Kidney epithelial cell (primary cell): ENCODE measurements around the gene LACTB. TPM values are rescaled to one million over a fixed set of nuclear protein-coding genes. Genes with fewer than 3 reads are reported as not detected.

Source experiments
- DNase-seq: peaks from one replicate; pipeline ENCODE4 v3.0.0-alpha.2; 2010; ENCODE audit warnings: low read depth
- H3K27me3 ChIP-seq: 2 replicates; pipeline ENCODE4 v1.6.0; 2011; ENCODE audit warnings: low read length; ENCODE audit not compliant: control insufficient read depth, insufficient read depth
- H3K36me3 ChIP-seq: 2 replicates; pipeline ENCODE4 v1.5.1; 2011; ENCODE audit warnings: low read length; ENCODE audit not compliant: control insufficient read depth, insufficient read depth
- H3K4me3 ChIP-seq: 2 replicates; pipeline ENCODE4 v1.5.1; 2011; ENCODE audit warnings: low read depth, mild to moderate bottlenecking, control low read depth, low read length
- total RNA-seq: library from RNA; depleted of rRNA; stranded (reverse); fragments of >200 nt; gene quantifications from 2 replicates; pipeline ENCODE4 v1.2.3, GENCODE V29; 2015
- TF ChIP-seq, protein P1 (sequence below): IDR thresholded peaks from 2 replicates; pipeline ENCODE4 v1.5.1; 2011; ENCODE audit warnings: mild to moderate bottlenecking, moderate library complexity, low read length, control low read depth, inconsistent platforms; ENCODE audit not compliant: insufficient read depth, poor library complexity, severe bottlenecking

Gene LACTB
- total RNA-seq, 1 donor from 2014 or later, result 11.6 TPM

DNA sequence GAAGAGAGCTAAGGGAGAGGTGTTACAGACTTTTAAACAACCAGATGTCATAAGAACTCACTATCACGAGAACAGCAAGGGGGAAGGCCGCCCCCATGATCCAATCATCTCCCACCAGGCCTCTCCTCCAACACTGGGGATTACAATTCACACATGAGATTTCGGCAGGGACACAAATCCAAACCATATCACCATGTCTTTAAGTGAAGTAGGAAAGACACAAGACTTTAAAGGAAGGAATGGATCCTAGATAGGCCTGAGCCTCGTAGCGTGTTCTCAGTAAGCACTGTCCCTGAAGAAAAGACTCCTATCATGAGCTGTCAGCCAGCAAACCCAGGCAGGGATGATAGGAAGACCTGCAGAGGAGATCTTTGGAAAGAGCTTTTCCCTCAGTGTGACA is 50.7 kb downstream of the LACTB start:
- TF ChIP-seq, protein P1, sequence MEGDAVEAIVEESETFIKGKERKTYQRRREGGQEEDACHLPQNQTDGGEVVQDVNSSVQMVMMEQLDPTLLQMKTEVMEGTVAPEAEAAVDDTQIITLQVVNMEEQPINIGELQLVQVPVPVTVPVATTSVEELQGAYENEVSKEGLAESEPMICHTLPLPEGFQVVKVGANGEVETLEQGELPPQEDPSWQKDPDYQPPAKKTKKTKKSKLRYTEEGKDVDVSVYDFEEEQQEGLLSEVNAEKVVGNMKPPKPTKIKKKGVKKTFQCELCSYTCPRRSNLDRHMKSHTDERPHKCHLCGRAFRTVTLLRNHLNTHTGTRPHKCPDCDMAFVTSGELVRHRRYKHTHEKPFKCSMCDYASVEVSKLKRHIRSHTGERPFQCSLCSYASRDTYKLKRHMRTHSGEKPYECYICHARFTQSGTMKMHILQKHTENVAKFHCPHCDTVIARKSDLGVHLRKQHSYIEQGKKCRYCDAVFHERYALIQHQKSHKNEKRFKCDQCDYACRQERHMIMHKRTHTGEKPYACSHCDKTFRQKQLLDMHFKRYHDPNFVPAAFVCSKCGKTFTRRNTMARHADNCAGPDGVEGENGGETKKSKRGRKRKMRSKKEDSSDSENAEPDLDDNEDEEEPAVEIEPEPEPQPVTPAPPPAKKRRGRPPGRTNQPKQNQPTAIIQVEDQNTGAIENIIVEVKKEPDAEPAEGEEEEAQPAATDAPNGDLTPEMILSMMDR, result no peak
- Histone ChIP-seq H3K4me3 (no peak overlapping the region), H3K27me3 (no peaks in the 10 kb centered on the region), H3K36me3 (no peaks in the 10 kb centered on the region)
- no peak for DNase-seq

DNA sequence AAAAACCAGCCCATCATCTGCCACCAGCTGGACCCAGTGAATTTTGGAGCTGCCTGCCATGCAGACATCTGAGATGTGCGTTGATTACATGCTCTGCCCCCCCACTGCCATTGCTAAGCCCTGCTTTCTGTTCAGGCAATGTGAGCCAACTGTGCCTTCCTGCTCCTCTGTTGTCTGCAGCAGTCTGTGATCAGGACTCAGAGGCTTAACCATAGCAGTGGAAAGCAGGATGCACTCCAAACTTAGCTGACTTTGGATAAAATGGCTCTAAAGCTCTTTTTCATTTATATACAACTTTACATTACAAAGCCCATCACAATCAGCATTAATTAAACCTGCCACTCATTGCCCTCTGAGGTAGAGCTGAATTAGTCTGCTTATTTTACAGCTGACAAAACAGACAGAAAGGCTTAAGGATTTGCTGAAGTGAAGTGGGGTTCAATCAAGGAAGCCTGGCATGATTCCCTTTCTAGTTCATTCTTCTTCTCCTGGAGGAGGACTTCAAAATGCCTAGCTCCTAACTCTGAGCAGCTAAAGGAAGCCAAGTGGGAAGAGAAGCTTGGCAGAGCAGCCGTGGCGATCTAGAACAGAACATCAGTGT is 51.3 kb downstream of the LACTB start:
- H3K4me3 ChIP-seq, result no peak overlapping the region
- no peaks in the 10 kb centered on the region for H3K36me3 ChIP-seq
- no peak for DNase-seq
- TF ChIP-seq, protein P1, result no peak
- no peaks in the 10 kb centered on the region for H3K27me3 ChIP-seq

DNA sequence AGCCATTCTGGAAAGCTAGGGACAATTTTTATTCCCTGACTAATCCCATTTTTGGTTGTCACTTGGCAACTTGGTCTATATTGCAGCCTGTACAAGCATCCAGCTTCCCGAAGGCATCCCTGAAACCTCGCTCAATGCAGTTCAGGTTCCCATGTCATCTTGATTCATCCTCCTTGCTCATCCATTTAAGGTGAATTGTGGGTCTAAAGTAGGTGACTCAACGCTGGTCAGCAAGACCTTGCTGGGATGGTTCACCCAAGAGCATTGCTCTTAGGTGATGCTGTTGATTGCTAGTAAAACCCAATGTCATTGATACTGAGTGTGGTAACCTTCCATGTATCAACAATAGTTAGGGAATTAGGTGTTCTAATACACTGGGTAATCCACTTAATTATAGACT is 54.6 kb downstream of the LACTB start:
- Histone ChIP-seq H3K36me3 (no peaks in the 10 kb centered on the region), H3K27me3 (no peaks in the 10 kb centered on the region), H3K4me3 (no peak overlapping the region)
- TF ChIP-seq, protein P1, result no peak
- DNase-seq, result no peak

DNA sequence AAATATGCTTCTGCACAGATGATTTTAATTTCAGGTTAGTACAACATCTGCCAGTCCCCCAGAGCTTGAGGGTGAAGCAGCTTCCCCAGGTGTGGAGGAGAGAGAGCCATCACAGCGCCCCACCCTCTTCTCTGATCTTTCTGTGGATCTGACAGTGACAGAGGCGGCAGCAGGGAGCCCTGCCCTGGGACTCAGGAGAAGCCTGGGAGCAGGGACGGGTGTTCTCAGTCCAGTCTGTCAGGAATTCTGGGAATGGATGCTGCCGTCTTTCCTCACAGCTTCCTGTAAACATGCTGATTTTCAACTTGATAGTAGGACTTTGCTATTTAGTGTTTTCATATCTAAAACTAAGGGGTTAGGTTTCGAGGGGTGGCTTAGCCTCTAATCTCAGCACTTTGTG is 56.4 kb downstream of the LACTB start:
- Histone ChIP-seq H3K36me3 (no peaks in the 10 kb centered on the region), H3K27me3 (no peaks in the 10 kb centered on the region), H3K4me3 (no peak overlapping the region)
- TF ChIP-seq, protein P1, result no peak
- no peak for DNase-seq

DNA sequence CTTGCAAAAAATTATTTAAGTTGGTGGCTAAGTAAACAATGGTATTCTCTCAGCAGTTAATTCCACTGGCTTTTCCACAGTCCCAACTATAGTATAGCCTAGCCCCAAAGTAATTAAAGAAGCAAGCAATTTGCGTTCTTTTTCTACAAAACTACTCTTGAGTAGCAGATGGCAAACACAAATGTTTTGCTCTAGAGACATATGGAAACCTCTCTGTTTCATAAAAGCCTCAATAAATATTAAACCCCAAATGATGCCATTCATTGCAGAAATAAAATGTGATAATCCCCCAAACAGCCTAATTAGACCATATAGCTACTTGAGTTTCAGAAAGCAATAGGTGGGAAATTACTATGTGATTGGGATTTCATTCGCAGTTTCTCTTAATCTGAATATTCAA is 59.1 kb downstream of the LACTB start:
- TF ChIP-seq, protein P1, result no peak
- Histone ChIP-seq H3K36me3 (no peaks in the 10 kb centered on the region), H3K4me3 (no peak overlapping the region), H3K27me3 (no peaks in the 10 kb centered on the region)
- DNase-seq, result no peak

DNA sequence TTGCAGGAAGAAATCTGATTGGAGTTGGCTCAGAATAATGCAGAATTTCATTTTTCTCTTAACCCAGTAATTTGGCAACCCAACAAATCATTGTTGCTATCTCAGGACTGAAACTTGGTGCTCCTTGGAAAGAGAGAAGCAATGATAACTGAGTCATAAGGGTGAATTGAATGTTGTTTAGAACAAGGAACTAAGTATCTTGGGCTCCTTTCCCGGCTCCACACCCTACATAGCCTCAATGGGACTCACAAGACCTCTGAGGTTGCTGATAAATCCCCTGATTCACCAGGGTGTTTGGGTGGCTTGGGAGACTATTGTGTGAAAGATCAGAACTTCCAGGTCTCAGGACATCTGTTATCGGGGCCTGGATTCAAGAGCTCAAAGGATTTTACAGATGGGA is 60.0 kb downstream of the LACTB start:
- no peaks in the 10 kb centered on the region for H3K27me3 ChIP-seq
- TF ChIP-seq, protein P1, result no peak
- DNase-seq, result no peak

More for the DNA sequence above, 60.0 kb downstream of the LACTB start:
- no peaks in the 10 kb centered on the region for H3K36me3 ChIP-seq
- H3K4me3 ChIP-seq, result no peak overlapping the region
